Measurements from ENCODE around the gene CCSER1. TPM values are rescaled to one million over a fixed set of nuclear protein-coding genes. Genes with fewer than 3 reads are reported as not detected.
A peak's percentile ranks its signal among the peaks of the same experiment; 100 is the strongest.

CCSER1 gene
- total and polyA plus RNA-seq, 4 donors, result 0.18 to 2.3 (median 1.2) TPM

- H3K9ac ChIP-seq (ENCODE audit: low read depth in 1 of 2, low read length in 2 of 2), result no peak overlapping the region
- no peak overlapping the region for H3K4me3 ChIP-seq (ENCODE audit: low read depth in 1 of 3, low read length in 3 of 3)
- H3K36me3 ChIP-seq (ENCODE audit: control insufficient read depth in 4 of 4, insufficient read depth in 3 of 4, low read depth in 1 of 4, low read length in 3 of 4), result no peaks in the 10 kb centered on the region
- no peak for DNase-seq (ENCODE audit: low spot score)
- TF ChIP-seq HNF4A (conservative IDR thresholded peaks at IDR 0.05), result no peak
- TF ChIP-seq JUND (IDR thresholded peaks at IDR 0.05), result no peak
- TF ChIP-seq, protein P1, sequence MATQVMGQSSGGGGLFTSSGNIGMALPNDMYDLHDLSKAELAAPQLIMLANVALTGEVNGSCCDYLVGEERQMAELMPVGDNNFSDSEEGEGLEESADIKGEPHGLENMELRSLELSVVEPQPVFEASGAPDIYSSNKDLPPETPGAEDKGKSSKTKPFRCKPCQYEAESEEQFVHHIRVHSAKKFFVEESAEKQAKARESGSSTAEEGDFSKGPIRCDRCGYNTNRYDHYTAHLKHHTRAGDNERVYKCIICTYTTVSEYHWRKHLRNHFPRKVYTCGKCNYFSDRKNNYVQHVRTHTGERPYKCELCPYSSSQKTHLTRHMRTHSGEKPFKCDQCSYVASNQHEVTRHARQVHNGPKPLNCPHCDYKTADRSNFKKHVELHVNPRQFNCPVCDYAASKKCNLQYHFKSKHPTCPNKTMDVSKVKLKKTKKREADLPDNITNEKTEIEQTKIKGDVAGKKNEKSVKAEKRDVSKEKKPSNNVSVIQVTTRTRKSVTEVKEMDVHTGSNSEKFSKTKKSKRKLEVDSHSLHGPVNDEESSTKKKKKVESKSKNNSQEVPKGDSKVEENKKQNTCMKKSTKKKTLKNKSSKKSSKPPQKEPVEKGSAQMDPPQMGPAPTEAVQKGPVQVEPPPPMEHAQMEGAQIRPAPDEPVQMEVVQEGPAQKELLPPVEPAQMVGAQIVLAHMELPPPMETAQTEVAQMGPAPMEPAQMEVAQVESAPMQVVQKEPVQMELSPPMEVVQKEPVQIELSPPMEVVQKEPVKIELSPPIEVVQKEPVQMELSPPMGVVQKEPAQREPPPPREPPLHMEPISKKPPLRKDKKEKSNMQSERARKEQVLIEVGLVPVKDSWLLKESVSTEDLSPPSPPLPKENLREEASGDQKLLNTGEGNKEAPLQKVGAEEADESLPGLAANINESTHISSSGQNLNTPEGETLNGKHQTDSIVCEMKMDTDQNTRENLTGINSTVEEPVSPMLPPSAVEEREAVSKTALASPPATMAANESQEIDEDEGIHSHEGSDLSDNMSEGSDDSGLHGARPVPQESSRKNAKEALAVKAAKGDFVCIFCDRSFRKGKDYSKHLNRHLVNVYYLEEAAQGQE (IDR thresholded peaks at IDR 0.05), result no peak
- TF ChIP-seq RXRA (IDR thresholded peaks at IDR 0.05), result no peak
- TF ChIP-seq TAF1 (conservative IDR thresholded peaks at IDR 0.05), result no peak
- H3K27ac ChIP-seq (ENCODE audit: low read depth in 1 of 2, low read length in 2 of 2), result no peak overlapping the region
- 78% methylated on average over 5 of the region's 5 CpGs for WGBS
- H3K9me3 ChIP-seq (ENCODE audit: control insufficient read depth in 4 of 4, low read length in 3 of 4), result no peaks in the 10 kb centered on the region
- no peaks in the 10 kb centered on the region for H3K4me1 ChIP-seq (ENCODE audit: control insufficient read depth in 4 of 4, insufficient read depth in 4 of 4, low read length in 3 of 4)
- no peaks in the 10 kb centered on the region for H3K27me3 ChIP-seq (ENCODE audit: control insufficient read depth in 4 of 4, insufficient read depth in 4 of 4, low read length in 3 of 4)
Measured at GRCh38 chr4:90415116-90415515, 287.9 kb downstream of the CCSER1 start.

GRCh38 chr4:90419124-90419711 is 292.0 kb downstream of the CCSER1 start:
- DNase-seq (ENCODE audit: low spot score), result no peak
- no peaks in the 10 kb centered on the region for H3K9me3 ChIP-seq (ENCODE audit: control insufficient read depth in 4 of 4, low read length in 3 of 4)
- no peak overlapping the region for H3K27ac ChIP-seq (ENCODE audit: low read depth in 1 of 2, low read length in 2 of 2)
- 3% methylated on average over 2 of the region's 2 CpGs for WGBS
- no peak overlapping the region for H3K4me3 ChIP-seq (ENCODE audit: low read depth in 1 of 3, low read length in 3 of 3)
- no peak overlapping the region for H3K9ac ChIP-seq (ENCODE audit: low read depth in 1 of 2, low read length in 2 of 2)
- no peaks in the 10 kb centered on the region for H3K4me1 ChIP-seq (ENCODE audit: control insufficient read depth in 4 of 4, insufficient read depth in 4 of 4, low read length in 3 of 4)
- H3K36me3 ChIP-seq (ENCODE audit: control insufficient read depth in 4 of 4, insufficient read depth in 3 of 4, low read depth in 1 of 4, low read length in 3 of 4), result no peaks in the 10 kb centered on the region
- H3K27me3 ChIP-seq (ENCODE audit: control insufficient read depth in 4 of 4, insufficient read depth in 4 of 4, low read length in 3 of 4), result no peaks in the 10 kb centered on the region
- TF ChIP-seq, protein P2, sequence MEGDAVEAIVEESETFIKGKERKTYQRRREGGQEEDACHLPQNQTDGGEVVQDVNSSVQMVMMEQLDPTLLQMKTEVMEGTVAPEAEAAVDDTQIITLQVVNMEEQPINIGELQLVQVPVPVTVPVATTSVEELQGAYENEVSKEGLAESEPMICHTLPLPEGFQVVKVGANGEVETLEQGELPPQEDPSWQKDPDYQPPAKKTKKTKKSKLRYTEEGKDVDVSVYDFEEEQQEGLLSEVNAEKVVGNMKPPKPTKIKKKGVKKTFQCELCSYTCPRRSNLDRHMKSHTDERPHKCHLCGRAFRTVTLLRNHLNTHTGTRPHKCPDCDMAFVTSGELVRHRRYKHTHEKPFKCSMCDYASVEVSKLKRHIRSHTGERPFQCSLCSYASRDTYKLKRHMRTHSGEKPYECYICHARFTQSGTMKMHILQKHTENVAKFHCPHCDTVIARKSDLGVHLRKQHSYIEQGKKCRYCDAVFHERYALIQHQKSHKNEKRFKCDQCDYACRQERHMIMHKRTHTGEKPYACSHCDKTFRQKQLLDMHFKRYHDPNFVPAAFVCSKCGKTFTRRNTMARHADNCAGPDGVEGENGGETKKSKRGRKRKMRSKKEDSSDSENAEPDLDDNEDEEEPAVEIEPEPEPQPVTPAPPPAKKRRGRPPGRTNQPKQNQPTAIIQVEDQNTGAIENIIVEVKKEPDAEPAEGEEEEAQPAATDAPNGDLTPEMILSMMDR (IDR thresholded peaks at IDR 0.05; ENCODE audit: low read depth, low read length, missing input control), result peak; percentile 45
- no peak for TF ChIP-seq GABPA (IDR thresholded peaks at IDR 0.05 in 1 of 2, conservative IDR thresholded peaks at IDR 0.05 in 1 of 2)
- TF ChIP-seq RAD21 (IDR thresholded peaks at IDR 0.05), result peak; percentile 78 to 84
- TF ChIP-seq FOXA2 (IDR thresholded peaks at IDR 0.05), result no peak
- no peak for TF ChIP-seq YY1 (IDR thresholded peaks at IDR 0.05)
- TF ChIP-seq, protein P3, sequence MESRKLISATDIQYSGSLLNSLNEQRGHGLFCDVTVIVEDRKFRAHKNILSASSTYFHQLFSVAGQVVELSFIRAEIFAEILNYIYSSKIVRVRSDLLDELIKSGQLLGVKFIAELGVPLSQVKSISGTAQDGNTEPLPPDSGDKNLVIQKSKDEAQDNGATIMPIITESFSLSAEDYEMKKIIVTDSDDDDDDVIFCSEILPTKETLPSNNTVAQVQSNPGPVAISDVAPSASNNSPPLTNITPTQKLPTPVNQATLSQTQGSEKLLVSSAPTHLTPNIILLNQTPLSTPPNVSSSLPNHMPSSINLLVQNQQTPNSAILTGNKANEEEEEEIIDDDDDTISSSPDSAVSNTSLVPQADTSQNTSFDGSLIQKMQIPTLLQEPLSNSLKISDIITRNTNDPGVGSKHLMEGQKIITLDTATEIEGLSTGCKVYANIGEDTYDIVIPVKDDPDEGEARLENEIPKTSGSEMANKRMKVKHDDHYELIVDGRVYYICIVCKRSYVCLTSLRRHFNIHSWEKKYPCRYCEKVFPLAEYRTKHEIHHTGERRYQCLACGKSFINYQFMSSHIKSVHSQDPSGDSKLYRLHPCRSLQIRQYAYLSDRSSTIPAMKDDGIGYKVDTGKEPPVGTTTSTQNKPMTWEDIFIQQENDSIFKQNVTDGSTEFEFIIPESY (IDR thresholded peaks at IDR 0.05), result no peak

All from liver (tissue), 9 donors.